Right cardiac atrium (tissue), 5 donors: Measurements from ENCODE around the gene C11orf21. TPM values are rescaled to one million over a fixed set of nuclear protein-coding genes. Genes with fewer than 3 reads are reported as not detected.

ENCODE experiments used
- ATAC-seq, 2 donors: fragments of 200-7000 bp; cut with Tn5 transposase; one replicate each; pipeline versions ENCODE4 v1.8.0 to v1.9.1; 2020; ENCODE audit warnings: moderate library complexity in 2 of 2, mild to moderate bottlenecking in 1 of 2
- DNase-seq, 3 donors: peaks; one replicate each; pipeline ENCODE4 v3.0.0-alpha.2; 2020
- H3K27ac ChIP-seq: one replicate; pipeline ENCODE4 v1.5.1; 2013; ENCODE audit warnings: mild to moderate bottlenecking, low read length, control low read depth, moderate library complexity
- H3K27me3 ChIP-seq: one replicate; pipeline ENCODE4 v1.6.1; 2013; ENCODE audit not compliant: control insufficient read depth, insufficient read depth
- H3K4me1 ChIP-seq: one replicate; pipeline ENCODE4 v1.6.1; 2013; ENCODE audit warnings: low read length; ENCODE audit not compliant: control insufficient read depth, insufficient read depth
- H3K4me3 ChIP-seq: one replicate; pipeline ENCODE4 v1.5.1; 2013; ENCODE audit warnings: low read length, control low read depth
- H3K9me3 ChIP-seq: one replicate; pipeline ENCODE4 v1.6.1; 2013; ENCODE audit warnings: low read length; ENCODE audit not compliant: control insufficient read depth
- WGBS: extraction: QIAGEN DNeasy Blood & Tissue Kit; methylation state at CpG from one replicate; pipeline ENCODE4 v1.1.7; 2013; 5-methylcytosine and 5-hydroxymethylcytosine counted together
- intact Hi-C, 4 donors: fragments of 100-400 bp; cut with DNase I; formaldehyde crosslinking; loops; one replicate each; pipeline versions ENCODE4 v1.11.0 to v1.14.0; 2022 to 2023
- polyA plus RNA-seq: library from polyadenylated mRNA; stranded (reverse); fragments of 200-250 nt; gene quantifications from one replicate; pipeline ENCODE4 v1.2.3, GENCODE V29; 2013
- total RNA-seq, 4 donors: library from RNA; stranded (reverse); fragmentation: NEBNext Ultra II Directional; extraction: Animal tissue kit (Norgen Biotek cat#: 25700); gene quantifications; one replicate each; pipeline ENCODE4 v1.2.1, GENCODE V29; 2021
- donor health status: healthy with polysubstance abuse.
- donor health status: DM: no; HTN: yes; CAD: no.
- donor health status: DM: no; HTN: no; CAD: no.
- donor health status: DM: no; HTN: yes; CAD: no; lungs with severe emphysema.
- donor health status: DM: yes; HTN: yes; CAD: no.

Gene C11orf21
- total and polyA plus RNA-seq, 5 donors = 3.9 to 24.2 (median 13.4) TPM

- intact Hi-C loops = no loop called here
- WGBS = 79% methylated on average over 6 of the region's 6 CpGs
- Histone ChIP-seq H3K27me3 (no peaks in the 10 kb centered on the region), H3K4me1 (no peaks in the 10 kb centered on the region), H3K9me3 (no peaks in the 10 kb centered on the region), H3K27ac (no peak overlapping the region), H3K4me3 (no peak overlapping the region)
- ATAC-seq (no peak), DNase-seq (no peak)
Observed at GRCh38 chr11:2321311-2321683, 19.6 kb upstream of the C11orf21 start.

- ATAC-seq (no peak), DNase-seq (peak in 1 of 3 donors; percentile 41)
- H3K4me3 ChIP-seq = no peak overlapping the region
- intact Hi-C loops = no loop called here
- no peaks in the 10 kb centered on the region for H3K27me3 ChIP-seq
- no peaks in the 10 kb centered on the region for H3K9me3 ChIP-seq
- H3K4me1 ChIP-seq = no peaks in the 10 kb centered on the region
- WGBS = 85% methylated on average over 23 of the region's 23 CpGs
- no peak overlapping the region for H3K27ac ChIP-seq
Observed at GRCh38 chr11:2320568-2321310, 19.0 kb upstream of the C11orf21 start.

GRCh38 chr11:2319791-2320472 lies 18.2 kb upstream of the C11orf21 start:
- peak in 1 of 3 donors; percentile 47 for DNase-seq

GRCh38 chr11:2318707-2319106 lies 17.0 kb upstream of the C11orf21 start:
- no peaks in the 10 kb centered on the region for H3K9me3 ChIP-seq
- 94% methylated on average over 7 of the region's 7 CpGs for WGBS
- no peak overlapping the region for H3K27ac ChIP-seq
- intact Hi-C loops = loop anchor here in 2 of 4 donors (5.0 to 10.0 kb wide), 2 partner anchors 54 to 56 kb away; partner anchors contain the start of gene CD81 (in 1 of the 2)
- no peak overlapping the region for H3K4me3 ChIP-seq
- H3K4me1 ChIP-seq = peaks cover 6% of the 10 kb centered on the region
- ATAC-seq = no peak
- no peak for DNase-seq
- no peaks in the 10 kb centered on the region for H3K27me3 ChIP-seq

More at GRCh38 chr11:2319791-2320472, 18.2 kb upstream of the C11orf21 start:
- no peak for ATAC-seq
- Histone ChIP-seq H3K9me3 (no peaks in the 10 kb centered on the region), H3K27ac (no peak overlapping the region), H3K4me3 (no peak overlapping the region), H3K4me1 (no peaks in the 10 kb centered on the region), H3K27me3 (no peaks in the 10 kb centered on the region)
- WGBS = 65% methylated on average over 10 of the region's 10 CpGs
- intact Hi-C loops = loop anchor here in 2 of 4 donors (5.0 to 10.0 kb wide), 2 partner anchors 52 to 55 kb away; partner anchors contain the start of gene CD81 (in 1 of the 2)

- H3K4me3 ChIP-seq = no peak overlapping the region
- H3K27ac ChIP-seq = no peak overlapping the region
- no peaks in the 10 kb centered on the region for H3K27me3 ChIP-seq
- intact Hi-C loops = loop anchor here in 2 of 4 donors (5.0 to 10.0 kb wide), 2 partner anchors 54 to 57 kb away; partner anchors contain the start of gene CD81 (in 1 of the 2)
- no peaks in the 10 kb centered on the region for H3K9me3 ChIP-seq
- WGBS = 85% methylated on average over 4 of the region's 4 CpGs
- peaks cover 6% of the 10 kb centered on the region for H3K4me1 ChIP-seq
- ATAC-seq (no peak), DNase-seq (no peak)
Observed at GRCh38 chr11:2318123-2318522, 16.4 kb upstream of the C11orf21 start.

- peaks cover 6% of the 10 kb centered on the region for H3K4me1 ChIP-seq
- no peak overlapping the region for H3K4me3 ChIP-seq
- 94% methylated on average over 17 of the region's 17 CpGs for WGBS
- no peak for ATAC-seq
- intact Hi-C loops = loop anchor here in 2 of 4 donors (5.0 to 10.0 kb wide), 2 partner anchors 55 to 57 kb away; partner anchors contain the start of gene CD81 (in 1 of the 2)
- H3K27me3 ChIP-seq = no peaks in the 10 kb centered on the region
- no peaks in the 10 kb centered on the region for H3K9me3 ChIP-seq
- no peak overlapping the region for H3K27ac ChIP-seq
- peak in 2 of 3 donors; percentile 36 to 42 for DNase-seq
Observed at GRCh38 chr11:2317354-2318050, 15.8 kb upstream of the C11orf21 start.

GRCh38 chr11:2316963-2317244 lies 15.2 kb upstream of the C11orf21 start:
- no peak for DNase-seq
- Histone ChIP-seq H3K27ac (no peak overlapping the region), H3K9me3 (no peaks in the 10 kb centered on the region), H3K4me3 (no peak overlapping the region), H3K27me3 (no peaks in the 10 kb centered on the region), H3K4me1 (peaks cover 6% of the 10 kb centered on the region)
- ATAC-seq = no peak
- WGBS = 88% methylated on average over 3 of the region's 3 CpGs
- intact Hi-C loops = loop anchor here in 2 of 4 donors (5.0 to 10.0 kb wide), 2 partner anchors 55 to 58 kb away; partner anchors contain the start of gene CD81 (in 1 of the 2)

- no peak for ATAC-seq
- peak; percentile 16 to 74 (median 53) for DNase-seq
- H3K9me3 ChIP-seq = no peaks in the 10 kb centered on the region
- 87% methylated on average over 23 of the region's 23 CpGs for WGBS
- intact Hi-C loops = loop anchor here in 2 of 4 donors (5.0 to 10.0 kb wide), 2 partner anchors 56 to 58 kb away; partner anchors contain the start of gene CD81 (in 1 of the 2)
- H3K27ac ChIP-seq = no peak overlapping the region
- no peak overlapping the region for H3K4me3 ChIP-seq
- H3K4me1 ChIP-seq = peaks cover 6% of the 10 kb centered on the region
- H3K27me3 ChIP-seq = no peaks in the 10 kb centered on the region
Observed at GRCh38 chr11:2316169-2316962, 14.6 kb upstream of the C11orf21 start.

- WGBS = 71% methylated on average over 25 of the region's 25 CpGs
- ATAC-seq = peak; percentile 29 to 32
- Histone ChIP-seq H3K27me3 (no peaks in the 10 kb centered on the region), H3K9me3 (no peaks in the 10 kb centered on the region), H3K4me1 (peaks cover 6% of the 10 kb centered on the region), H3K4me3 (no peak overlapping the region), H3K27ac (peak overlapping the region; percentile 61)
- DNase-seq = peak; percentile 25 to 74 (median 73)
- intact Hi-C loops = loop anchor here in 2 of 4 donors (5.0 to 10.0 kb wide), 2 partner anchors 57 to 59 kb away; partner anchors contain the start of gene CD81 (in 1 of the 2)
Observed at GRCh38 chr11:2315395-2316168, 13.9 kb upstream of the C11orf21 start.
